ENCODE results near the gene FAM78A. TPM values are rescaled to one million over a fixed set of nuclear protein-coding genes. Genes with fewer than 3 reads are reported as not detected.

FAM78A gene
- total RNA-seq, 1 donor, result 0.36 TPM

- DNase-seq (ENCODE audit: insufficient read length, low spot score, missing footprints), result peak; percentile 73
- Histone ChIP-seq H3K36me3 (ENCODE audit: insufficient read depth, low read length) (no peaks in the 10 kb centered on the region), H3K27ac (ENCODE audit: low read depth, low read length) (no peak overlapping the region), H2AFZ (ENCODE audit: low read length) (no peak overlapping the region), H3K4me2 (ENCODE audit: insufficient read depth, low read length) (no peak overlapping the region), H3K79me2 (ENCODE audit: insufficient read depth, low read length) (no peaks in the 10 kb centered on the region), H4K20me1 (ENCODE audit: insufficient read depth, low read length) (no peaks in the 10 kb centered on the region), H3K4me3 (ENCODE audit: insufficient read depth, low read length) (no peak overlapping the region), H3K4me1 (ENCODE audit: insufficient read depth, low read length) (no peaks in the 10 kb centered on the region), H3K9me3 (ENCODE audit: low read depth, low read length) (no peaks in the 10 kb centered on the region), H3K27me3 (ENCODE audit: insufficient read depth, low read length) (no peaks in the 10 kb centered on the region)
- TF ChIP-seq CTCF (IDR thresholded peaks at IDR 0.05; ENCODE audit: extremely low read depth, low read depth, low read length), result no peak
These were observed 5.9 kb downstream of the FAM78A start for GRCh38 chr9:131270171-131271015.

GRCh38 chr9:131266266-131267229 is 9.8 kb downstream of the FAM78A start:
- no peaks in the 10 kb centered on the region for H3K36me3 ChIP-seq (ENCODE audit: insufficient read depth, low read length)
- DNase-seq (ENCODE audit: insufficient read length, low spot score, missing footprints), result peak; percentile 79
- H3K4me2 ChIP-seq (ENCODE audit: insufficient read depth, low read length), result no peak overlapping the region
- no peaks in the 10 kb centered on the region for H3K4me1 ChIP-seq (ENCODE audit: insufficient read depth, low read length)
- H4K20me1 ChIP-seq (ENCODE audit: insufficient read depth, low read length), result no peaks in the 10 kb centered on the region
- H2AFZ ChIP-seq (ENCODE audit: low read length), result no peak overlapping the region
- no peak overlapping the region for H3K27ac ChIP-seq (ENCODE audit: low read depth, low read length)
- H3K27me3 ChIP-seq (ENCODE audit: insufficient read depth, low read length), result no peaks in the 10 kb centered on the region
- no peak for TF ChIP-seq CTCF (IDR thresholded peaks at IDR 0.05; ENCODE audit: extremely low read depth, low read depth, low read length)
- H3K79me2 ChIP-seq (ENCODE audit: insufficient read depth, low read length), result no peaks in the 10 kb centered on the region
- no peak overlapping the region for H3K4me3 ChIP-seq (ENCODE audit: insufficient read depth, low read length)
- H3K9me3 ChIP-seq (ENCODE audit: low read depth, low read length), result no peaks in the 10 kb centered on the region

GRCh38 chr9:131264231-131264630 is 12.1 kb downstream of the FAM78A start:
- H3K4me1 ChIP-seq (ENCODE audit: insufficient read depth, low read length), result no peaks in the 10 kb centered on the region

More at GRCh38 chr9:131264231-131264630, 12.1 kb downstream of the FAM78A start:
- Histone ChIP-seq H3K9me3 (ENCODE audit: low read depth, low read length) (no peaks in the 10 kb centered on the region), H3K27me3 (ENCODE audit: insufficient read depth, low read length) (no peaks in the 10 kb centered on the region), H4K20me1 (ENCODE audit: insufficient read depth, low read length) (no peaks in the 10 kb centered on the region), H3K4me3 (ENCODE audit: insufficient read depth, low read length) (no peak overlapping the region), H3K36me3 (ENCODE audit: insufficient read depth, low read length) (no peaks in the 10 kb centered on the region), H3K79me2 (ENCODE audit: insufficient read depth, low read length) (no peaks in the 10 kb centered on the region), H2AFZ (ENCODE audit: low read length) (no peak overlapping the region), H3K4me2 (ENCODE audit: insufficient read depth, low read length) (no peak overlapping the region), H3K27ac (ENCODE audit: low read depth, low read length) (no peak overlapping the region)
- no peak for TF ChIP-seq CTCF (IDR thresholded peaks at IDR 0.05; ENCODE audit: extremely low read depth, low read depth, low read length)
- DNase-seq (ENCODE audit: insufficient read length, low spot score, missing footprints), result no peak

All from osteoblast (primary cell).